Medulla oblongata (tissue), 1 donor: ENCODE data around the gene TBC1D22A.

Source experiments
- DNase-seq: peaks from one replicate; pipeline ENCODE4 v3.0.0-alpha.2; 2015; ENCODE audit errors: extremely low spot score

The TBC1D22A gene

DNA sequence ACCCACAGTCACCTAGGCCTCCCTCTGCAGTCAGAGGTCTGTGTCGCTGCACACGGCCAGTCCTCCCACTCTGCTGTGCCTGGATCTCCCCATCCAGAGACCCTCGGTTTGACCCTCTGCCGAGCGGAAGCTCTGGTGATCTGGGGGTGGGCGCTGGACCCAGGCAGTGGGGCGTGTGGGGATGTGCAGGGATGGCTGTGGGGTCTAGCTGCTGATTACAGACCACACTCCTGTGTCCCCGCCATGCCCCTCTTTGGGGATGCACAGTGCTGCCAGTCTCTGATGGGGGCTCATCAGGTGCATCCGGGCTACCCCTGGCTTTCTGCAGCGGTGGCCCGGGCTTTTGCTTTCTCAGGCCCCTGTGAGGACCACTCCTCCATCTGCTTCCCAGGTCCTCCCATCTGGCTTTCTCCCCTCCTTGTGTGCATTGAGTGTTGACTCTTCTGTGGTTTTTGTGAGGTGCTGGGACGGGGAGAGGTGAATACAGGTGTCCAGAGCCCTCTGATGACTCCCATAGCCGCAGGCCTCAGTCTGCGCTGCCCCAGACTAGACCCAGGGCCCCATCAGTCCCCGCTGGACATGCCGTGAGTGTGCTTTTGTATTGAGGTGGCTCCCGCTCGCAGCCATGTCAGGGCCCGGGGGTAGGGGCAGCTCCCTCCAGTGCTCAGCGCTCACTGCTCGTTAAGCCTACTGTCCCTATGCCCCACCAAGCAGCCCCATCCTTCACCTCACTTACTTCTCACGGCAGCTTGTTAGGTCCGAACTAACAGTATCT is 251.6 kb downstream of the TBC1D22A start:
- no peak for DNase-seq

DNA sequence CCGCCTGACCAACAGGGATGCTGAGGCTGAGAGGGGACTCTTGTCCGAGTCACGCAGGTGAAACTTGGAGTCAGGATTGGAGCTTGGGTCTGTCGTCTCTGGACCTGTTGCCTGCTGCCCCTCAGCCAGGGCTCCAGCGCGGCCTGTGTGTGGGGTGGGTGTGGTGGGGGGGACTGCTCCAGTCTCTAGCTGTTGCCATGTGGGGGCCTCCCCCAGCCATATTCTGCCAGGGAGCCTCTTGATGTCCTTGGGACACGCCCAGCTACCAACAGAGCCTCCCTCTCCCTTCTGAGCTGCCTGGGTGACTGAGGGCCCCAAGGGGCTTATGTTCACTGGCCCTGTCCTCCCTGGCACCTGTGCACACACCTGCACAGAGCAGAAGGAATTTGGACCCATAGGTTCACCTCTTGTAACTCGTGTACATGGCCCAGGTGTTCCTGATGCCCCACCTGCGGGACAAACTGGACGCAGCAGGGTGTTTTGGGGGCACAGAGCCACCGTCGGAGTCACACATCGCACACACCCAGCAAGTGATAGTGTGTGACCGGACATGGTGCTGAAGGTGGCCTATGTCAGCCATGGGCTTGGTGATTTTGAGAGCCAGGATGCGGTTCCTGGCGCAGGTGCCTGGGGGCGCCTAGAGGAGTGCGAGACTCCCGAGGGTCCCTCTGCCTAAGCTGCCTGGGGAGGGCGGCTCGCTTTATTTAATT is 252.3 kb downstream of the TBC1D22A start:
- DNase-seq, result no peak

DNA sequence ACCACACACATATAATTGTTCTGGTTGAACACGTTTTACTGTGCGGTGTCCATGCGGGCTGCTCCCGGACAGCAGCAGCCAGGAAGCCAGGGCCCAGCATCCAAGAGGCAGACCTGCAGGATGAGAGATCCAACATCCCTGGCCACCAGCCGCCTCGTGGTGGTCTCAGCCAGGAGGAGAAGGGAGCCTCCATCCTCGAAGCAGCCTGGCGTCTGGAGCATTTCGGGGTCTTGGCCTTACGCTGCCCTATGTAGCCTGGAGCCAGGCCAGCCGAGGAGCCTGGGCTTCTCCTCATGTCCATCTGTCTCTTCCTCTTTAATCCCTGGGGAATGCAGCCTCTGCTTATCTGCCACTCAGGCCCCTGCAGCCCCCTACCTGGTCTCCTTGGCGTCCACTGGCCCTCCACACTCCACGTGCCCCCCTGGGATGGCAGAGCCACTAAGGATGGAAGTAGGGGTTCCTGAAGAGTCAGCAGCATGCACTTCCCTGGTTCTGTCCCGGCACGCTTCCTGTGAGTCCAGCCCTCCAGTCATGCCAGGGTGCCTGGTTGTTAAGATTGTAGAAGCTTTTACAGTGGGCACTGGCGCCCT is 253.2 kb downstream of the TBC1D22A start:
- no peak for DNase-seq

DNA sequence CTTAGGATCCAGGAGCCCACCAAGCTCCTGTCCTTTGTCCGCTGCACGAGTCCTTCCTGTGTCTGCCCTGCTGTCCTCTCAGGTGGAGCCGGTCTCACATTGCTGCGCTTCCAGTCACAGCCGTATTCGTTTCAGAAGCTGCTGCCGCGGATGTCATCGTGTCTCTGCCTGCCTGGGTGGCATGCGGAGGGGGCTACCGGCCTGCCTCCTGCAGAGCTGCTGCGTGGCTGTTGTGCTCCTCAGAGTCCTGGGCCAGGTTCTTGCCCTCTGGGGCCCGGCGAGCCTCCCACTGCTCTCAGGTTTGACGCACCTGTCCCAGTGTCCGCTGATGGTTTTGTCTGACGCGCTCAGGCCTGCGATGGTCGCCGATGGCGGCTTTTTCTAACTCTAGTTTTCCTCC is 254.2 kb downstream of the TBC1D22A start:
- no peak for DNase-seq

DNA sequence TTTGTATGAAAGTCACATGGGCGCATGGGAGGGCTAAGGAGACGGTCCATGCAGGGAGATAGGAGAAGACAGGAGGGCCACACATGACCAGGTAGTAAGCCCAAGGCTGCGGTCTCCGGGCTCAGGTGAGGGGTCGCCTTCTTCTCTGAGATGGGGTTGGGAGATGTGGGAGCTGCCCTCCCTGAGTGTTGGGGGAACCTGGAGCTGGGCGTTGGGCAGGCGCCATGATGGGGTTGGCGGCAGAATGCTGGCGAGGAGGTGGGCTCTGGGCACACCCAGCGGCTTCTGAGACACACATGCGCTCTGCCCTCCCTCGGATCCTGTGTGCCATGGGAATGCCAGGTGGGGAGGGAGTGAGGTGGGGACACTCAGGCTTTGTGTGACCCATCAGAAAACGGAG is 254.8 kb downstream of the TBC1D22A start:
- DNase-seq, result no peak

DNA sequence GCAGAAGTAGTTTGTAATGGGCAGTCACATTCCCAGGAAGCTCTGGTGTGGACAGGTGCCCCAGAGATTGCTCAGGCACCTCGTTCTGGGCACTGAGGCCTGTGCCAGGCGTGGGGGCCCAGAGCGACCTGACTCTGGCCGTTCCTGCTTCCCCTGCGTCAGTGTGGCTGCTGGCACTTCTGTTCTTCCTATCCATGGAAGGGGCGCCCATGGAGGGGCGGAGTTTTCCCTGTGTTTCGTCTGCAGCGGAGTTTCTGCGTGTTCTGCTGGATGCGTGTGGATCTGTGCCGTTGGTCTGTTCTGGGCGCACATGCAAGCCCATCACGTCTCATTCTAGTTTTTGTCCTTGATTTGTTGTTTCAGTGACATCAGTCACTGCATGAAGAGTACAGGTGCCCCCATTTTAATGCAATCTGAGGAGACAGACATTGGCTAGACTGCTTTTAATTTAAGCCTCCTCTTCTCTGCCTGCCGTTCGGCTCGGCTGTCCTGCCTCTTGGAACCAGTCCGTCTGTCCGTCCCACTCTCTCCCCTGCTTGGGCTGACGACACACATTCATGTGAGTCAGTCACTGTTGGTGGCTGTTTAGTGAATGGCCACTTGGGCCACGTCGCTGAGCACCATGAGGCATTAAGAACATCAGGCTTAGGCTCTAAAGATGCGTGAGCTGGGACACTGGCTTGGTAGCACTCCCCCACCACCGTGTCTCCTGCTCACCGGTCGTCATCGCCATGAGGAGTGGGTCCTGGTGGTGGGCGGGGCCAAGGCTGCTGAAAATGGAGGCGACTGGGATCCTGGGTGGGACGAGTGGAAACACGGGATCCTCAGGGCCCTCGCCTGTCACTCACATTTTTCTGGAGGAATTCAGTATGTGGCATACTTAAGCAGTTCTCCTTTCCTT is 255.8 kb downstream of the TBC1D22A start:
- no peak for DNase-seq

DNA sequence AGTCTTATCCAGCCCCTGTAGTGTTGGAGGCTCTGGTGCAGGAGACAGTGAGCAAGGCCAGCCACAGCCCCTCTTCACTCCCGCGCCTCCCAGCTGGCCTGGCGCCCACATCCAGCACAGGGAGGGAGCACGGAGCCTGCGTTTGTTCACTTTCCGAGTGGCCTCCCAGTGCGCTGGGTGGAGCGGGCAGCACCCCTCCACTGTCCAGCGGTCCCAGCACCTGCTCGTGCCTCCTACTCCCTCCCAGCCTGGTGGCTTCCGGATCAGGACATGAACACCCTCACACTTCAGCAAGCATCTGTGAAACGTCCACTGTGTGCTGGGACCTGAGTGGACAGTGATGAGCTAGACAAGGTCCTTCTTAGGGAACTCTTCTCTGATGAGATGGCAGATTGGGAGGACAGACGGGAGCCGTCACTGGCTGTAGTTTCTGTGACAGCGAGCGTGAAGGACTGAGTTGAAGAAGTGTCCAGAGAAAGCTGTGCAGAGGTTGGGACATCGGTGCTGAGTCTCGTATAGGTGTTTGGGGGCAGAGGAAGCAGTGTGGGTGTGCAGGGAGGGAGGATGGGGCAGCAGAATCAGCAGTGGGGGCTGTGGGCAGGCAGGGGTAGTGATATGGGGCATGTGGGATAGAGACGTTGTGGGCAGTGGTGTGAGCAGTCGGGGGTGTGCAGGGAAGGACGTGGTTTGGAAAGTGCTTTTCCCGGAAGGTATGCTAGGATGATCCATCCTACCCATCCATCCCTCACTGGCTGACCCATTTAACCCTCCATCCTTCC is 256.8 kb downstream of the TBC1D22A start:
- DNase-seq, result no peak

DNA sequence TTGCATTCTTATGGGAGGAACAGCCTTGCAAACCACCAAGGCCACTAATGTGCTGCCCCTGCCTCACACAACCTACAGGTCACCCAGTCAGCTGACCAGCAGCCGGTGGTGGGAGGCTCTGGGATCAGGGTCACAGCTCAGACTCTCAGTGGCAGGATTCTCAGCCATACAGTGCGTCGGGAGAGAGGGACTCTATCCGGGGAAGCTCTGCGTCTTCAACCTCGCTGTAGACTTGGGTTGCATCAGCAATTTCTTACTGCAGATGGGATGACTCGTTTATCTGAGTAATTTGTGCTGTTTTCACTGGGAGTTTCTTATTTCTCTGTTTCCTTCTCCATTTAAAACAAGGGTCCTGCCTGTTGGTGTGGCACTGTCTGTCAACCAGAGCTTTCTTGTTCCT is 257.7 kb downstream of the TBC1D22A start:
- no peak for DNase-seq

DNA sequence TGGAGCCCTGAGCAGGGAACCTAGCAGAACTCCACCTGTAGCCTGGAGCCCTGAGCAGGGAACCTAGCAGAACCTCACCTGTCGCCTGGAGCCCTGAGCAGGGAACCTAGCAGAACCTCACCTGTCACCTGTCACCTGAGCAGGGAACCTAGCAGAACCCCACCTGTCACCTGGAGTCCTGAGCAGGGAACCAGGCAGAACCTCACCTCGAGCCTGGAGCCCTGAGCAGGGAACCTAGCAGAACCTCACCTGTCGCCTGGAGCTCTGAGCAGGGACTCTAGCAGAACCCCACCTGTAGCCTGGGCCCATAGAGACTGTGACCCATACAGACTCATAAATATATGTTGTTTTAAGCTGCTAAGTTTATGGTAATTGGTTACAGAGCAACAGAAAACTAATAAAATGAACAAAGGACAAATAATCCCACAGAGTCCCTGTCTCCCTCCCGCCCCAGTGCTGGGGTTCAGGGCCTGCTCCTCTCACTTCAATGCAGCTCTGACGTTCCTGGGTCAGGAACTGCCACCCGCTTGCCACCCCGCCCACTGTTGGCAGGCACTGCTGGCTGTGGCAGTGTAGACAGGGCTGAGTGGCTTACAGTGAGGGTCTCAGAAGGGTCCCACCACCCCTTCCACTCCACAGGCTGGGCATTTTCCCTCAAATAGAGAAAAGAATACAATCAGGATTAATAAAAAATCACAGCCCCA is 259.1 kb downstream of the TBC1D22A start:
- DNase-seq, result no peak

DNA sequence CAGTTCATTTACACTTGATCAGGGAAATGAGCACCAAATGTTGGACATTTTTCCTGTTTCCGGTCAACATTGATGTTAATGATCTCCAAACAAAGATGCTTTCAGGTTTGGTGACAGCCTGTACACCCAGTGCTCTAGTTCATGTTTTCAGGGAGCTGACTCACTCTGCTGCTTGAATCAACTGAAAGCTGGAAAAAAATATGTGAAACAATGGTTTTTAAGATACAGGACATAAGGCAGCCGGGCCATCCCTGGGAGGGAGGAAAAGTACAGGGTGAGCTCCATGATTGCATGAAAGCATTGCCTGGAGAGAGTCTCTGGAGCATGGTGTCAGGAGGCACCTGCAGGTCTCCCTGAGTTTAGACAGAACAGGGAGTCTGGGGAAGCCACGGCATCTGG is 259.6 kb downstream of the TBC1D22A start:
- peak; percentile 42 for DNase-seq

DNA sequence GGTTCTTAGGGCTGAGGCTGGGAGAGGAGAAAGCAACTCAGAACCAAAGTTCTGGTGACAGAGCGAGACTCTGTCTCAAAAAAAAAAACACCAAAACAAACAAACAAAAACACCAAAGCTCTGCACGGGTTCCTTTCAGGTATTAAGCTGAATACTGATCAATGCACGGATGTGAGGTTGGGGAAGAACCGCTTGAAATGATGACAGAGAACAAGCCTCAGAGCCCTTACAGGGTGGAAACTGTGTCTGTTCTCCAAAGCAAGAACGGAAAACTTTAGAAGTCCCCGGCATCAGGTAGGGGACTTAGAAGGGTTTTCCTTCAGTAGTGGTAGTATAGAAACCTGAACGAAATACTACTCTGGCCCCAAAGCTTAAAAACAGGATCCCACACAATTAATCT is 260.0 kb downstream of the TBC1D22A start:
- no peak for DNase-seq

DNA sequence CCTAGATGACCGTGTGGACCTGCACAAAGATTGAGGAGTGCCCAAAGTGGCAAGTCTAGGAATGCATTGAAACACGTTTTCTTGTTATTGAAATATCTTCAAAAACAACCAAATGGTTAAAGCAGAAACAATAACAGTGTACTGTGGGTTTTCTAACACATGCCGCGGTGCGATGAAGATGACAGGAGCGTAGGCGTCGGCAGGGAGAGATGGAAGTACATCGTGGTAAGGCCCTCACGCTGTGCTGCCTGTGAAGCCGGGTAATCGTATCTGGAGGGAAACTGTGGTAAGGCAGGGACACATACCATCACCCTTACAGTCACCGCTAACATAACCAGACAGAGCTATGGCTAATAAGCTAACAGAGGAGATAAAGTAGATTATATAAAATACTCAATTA is 261.4 kb downstream of the TBC1D22A start:
- DNase-seq, result no peak

DNA sequence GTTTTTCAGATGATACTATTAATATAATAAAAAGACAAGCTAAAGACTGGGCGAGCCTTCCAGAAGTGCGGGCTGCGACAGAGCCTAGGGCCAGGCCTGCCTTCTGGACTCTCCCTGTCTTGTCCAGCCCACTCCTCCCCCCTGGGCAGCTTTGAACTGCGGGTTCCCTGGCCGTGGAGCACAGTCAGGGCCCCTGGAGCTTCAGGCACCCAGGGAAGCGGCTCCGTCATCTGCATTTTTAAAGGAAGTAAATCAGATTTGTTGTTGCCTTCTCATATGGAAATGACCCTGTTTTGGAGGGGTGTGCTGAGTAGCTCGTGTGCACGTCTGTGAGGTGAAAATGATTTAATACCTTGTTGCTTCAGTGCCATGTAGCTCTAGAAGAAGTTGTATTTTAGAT is 265.3 kb downstream of the TBC1D22A start:
- DNase-seq, result no peak

DNA sequence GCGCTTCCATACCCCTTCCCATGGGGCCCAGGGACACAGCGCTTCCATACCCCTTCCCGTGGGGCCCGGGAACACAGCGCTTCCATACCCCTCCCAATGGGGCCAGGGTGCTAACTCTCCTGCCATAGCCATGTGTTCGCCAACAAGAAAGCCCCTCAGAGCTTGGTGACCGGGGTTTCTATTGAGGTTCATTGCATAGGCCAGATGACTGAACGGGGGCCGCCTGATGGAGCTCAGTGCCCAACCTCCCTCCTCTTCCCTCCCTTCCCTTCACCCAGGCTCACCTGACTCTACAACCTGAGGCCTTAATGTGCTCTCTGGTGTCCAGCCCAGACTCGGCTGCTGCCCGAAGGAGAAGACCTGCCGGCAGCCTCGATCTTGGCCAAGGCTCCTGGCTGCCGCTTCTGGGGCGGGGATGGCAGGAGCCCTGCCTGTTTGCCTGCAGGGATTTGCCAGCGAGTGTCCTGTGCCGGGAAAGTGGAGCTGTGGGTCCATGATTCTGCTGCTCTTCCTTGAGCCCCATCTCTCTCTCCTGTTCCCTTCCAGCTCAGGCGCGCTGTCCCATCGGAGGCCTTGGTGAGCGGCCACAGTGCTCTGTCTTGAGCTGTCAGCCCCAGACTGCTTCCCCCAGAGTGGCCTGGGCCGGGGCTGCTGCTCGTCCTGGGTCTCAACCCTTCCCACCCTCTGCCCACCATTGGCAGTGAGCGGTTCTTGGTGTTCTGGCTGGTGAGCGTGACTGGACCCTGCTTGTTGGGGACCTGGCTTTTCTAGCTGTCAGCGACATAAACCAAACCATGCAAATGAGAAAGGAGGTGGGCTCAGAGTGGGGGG is 267.0 kb downstream of the TBC1D22A start:
- DNase-seq, result no peak

DNA sequence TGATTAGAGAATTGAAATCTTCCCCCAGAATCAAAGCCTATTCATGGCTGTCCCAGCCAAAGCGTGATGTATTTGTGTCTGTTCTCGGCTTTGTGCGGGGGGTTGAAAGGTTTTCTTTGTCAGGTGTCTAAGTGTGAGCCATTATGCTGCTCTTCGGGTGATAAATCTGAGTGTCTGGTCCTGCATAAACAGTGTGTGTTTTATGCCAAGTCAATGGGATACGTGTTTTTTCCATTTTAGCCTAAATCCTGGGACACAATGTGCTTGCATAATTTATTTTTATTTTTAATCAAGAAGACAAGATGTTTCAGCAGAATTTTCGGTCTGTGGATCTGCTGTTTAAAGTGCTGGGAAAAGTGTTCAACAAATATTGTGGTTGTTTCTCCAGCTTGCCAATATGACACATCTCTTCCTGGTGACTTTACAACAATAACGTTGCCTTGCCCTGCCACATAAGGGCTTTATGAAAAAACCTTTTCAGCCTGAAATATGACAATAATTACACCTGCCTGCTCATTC is 267.8 kb downstream of the TBC1D22A start:
- DNase-seq, result peak; percentile 50

DNA sequence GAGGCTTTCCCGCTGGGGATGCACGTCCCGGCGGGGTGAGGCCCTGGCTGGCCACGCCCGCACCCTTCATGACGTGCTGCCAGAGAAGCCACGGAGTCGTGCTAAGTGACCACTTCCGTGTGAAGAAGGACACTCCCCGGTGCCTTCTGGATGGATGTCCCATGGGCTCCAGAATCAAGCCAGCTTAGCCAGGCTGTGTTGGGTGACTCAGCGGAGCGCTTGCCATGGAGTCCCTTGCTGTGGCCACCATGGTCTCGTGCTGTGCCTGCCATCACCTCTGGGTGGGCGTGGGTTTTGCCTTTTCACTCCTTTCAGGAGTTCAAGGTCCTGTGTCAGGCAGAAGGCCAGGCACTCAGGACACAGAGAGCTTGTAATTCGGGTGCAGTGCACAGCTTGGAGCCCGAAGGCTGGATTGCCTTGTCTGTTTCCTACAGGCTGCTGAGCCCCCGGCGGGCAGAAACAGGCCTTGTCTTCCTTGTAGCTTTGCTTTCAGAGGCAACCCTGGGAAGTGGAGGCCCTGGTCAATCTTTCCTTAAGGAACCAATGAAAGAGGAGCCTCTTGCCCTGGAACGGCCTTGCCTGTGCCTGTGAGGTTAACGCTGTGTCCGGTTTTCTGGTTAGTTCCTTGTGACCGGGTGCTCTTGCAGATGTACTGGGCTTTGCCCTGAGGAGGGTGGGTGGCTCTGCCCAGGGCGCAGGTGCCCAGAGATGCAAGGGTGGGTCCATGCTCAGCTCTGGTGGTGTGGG is 268.6 kb downstream of the TBC1D22A start:
- DNase-seq, result no peak

DNA sequence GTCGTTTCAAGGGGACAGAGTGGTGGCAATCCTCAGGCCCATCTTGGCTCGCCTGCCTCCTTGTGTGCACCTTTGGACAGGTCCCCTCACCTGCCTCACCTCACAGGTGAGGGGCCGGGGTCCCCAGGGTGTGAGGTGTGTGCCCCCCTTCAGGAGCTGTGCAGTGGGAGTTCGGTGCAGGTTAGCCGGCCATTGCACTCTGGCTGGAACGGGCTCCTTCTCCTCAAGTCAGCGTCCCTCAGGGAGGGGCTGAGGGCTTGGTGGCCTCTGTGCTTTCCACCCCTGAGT is 269.1 kb downstream of the TBC1D22A start:
- DNase-seq, result no peak

DNA sequence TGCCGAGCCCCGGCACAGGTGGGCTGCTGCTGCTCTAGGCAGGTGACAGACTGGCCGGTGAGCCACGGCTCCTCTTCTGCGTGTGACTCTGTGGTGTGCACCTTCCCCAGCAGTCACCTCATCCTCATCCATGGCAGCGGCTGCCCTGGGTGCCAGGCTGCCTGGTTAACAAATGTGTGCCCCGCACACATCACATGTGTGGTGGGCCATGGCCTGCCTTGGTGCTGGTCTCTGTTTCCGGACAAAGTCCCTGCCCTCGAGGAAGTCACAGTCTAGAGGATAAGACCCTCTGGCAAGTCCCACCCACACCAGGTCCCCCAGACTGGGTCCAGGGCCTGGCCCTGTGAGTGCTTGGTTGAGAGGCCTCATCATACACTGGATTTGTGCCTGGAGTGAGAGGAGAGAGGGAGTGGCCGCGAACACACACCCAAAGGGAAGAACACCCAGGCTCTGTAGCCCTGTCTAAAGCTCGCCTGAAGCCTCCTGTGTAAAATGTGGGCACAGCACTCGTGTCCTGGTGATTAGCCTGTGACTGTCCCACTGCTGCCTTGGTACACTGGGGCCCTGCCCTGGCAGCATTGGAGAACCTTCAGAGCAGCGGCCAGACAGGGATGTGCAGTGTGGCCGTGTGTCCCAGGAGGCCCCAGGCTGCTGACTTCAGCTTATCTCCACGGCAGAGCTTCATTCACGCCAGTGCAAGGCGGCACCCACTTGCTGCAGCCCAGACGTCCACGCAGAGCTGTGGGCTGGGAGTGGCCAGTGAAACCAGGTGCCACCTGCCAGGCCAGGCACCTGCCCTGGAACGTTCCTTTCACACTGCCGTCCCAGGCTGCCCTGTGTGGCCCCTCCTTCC is 269.9 kb downstream of the TBC1D22A start:
- DNase-seq, result no peak
